ENCODE data around the gene RNU5B-1. TPM values are rescaled to one million over a fixed set of nuclear protein-coding genes. Genes with fewer than 3 reads are reported as not detected.
"Not testable (repeated sequence)": the region's sequence is repeated elsewhere in the genome, so short reads cannot be mapped to it uniquely, and the experiment has no call there.

The RNU5B-1 gene
- total RNA-seq, 1 experiment from 2014 or later: not detected

DNA sequence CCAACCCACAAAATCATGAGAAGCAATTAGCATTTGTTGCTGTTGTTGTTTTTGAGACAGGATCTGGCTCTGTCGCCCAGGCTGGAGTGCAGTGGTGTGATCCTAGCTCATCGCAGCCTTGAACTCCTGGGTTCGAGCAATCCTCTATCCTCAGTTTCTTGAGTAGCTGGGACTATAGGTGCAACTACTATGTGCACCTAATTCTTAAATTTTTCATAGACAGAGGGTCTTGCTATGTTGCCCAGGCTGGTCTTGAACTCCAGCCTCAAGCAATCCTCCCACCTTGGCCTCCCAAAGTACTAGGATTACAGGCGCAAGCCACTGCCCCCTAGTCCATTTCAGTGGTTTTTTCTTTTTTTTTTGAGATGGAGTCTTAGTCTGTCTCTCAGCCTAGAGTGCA, 36.1 kb upstream of the RNU5B-1 start:
- Histone ChIP-seq H3K27ac (ENCODE audit: low read depth, low read length, poor library complexity, severe bottlenecking) (no peak overlapping the region), H3K4me1 (ENCODE audit: insufficient read depth, low read length, poor library complexity, severe bottlenecking) (no peaks in the 10 kb centered on the region), H3K27me3 (replicated peaks; ENCODE audit: insufficient read depth, low read depth, low read length, poor library complexity) (no peaks in the 10 kb centered on the region), H3K36me3 (ENCODE audit: insufficient read depth, low read length, poor library complexity, severe bottlenecking) (no peaks in the 10 kb centered on the region), H3K4me3 (ENCODE audit: low read depth, low read length, poor library complexity, severe bottlenecking) (no peak overlapping the region), H3K9me3 (ENCODE audit: low read depth, low read length, poor library complexity, severe bottlenecking) (no peaks in the 10 kb centered on the region)
- BruUV-seq (replicated peaks): no TSS peak
- ChIA-PET CTCF (no interaction called here), POLR2A (ENCODE audit: low non-redundant PET) (no interaction called here)
- TF ChIP-seq EZH2 (IDR thresholded peaks at IDR 0.05; ENCODE audit: borderline replicate concordance, low read depth, low read length, poor library complexity, severe bottlenecking) (no peak), CTCF (conservative IDR thresholded peaks at IDR 0.05; ENCODE audit: low read depth, low read length) (no peak)
- no peak for DNase-seq (ENCODE audit: low spot score)
- intact Hi-C loops (cut with micrococcal nuclease; ENCODE audit: unreplicated experiment): no loop called here

- ChIA-PET CTCF (interaction anchor here (0.6 to 0.7 kb wide), 3 partner anchors 31 to 89 kb away, joined by 4 to 14 read pairs (median 5); no protein-coding TSS in a partner anchor), POLR2A (ENCODE audit: low non-redundant PET) (interaction anchor here (0.5 to 1.0 kb wide), 2 partner anchors 34 kb away, joined by 4 to 5 read pairs; partner anchors contain the start of gene RNU5B-1)
- H3K4me3 ChIP-seq (ENCODE audit: low read depth, low read length, poor library complexity, severe bottlenecking); H3K36me3 ChIP-seq (ENCODE audit: insufficient read depth, low read length, poor library complexity, severe bottlenecking); H3K9me3 ChIP-seq (ENCODE audit: low read depth, low read length, poor library complexity, severe bottlenecking); H3K27ac ChIP-seq (ENCODE audit: low read depth, low read length, poor library complexity, severe bottlenecking); BruUV-seq (replicated peaks); H3K27me3 ChIP-seq (replicated peaks; ENCODE audit: insufficient read depth, low read depth, low read length, poor library complexity); H3K4me1 ChIP-seq (ENCODE audit: insufficient read depth, low read length, poor library complexity, severe bottlenecking): not testable (repeated sequence)
- peak; percentile 77 for DNase-seq (ENCODE audit: low spot score)
- intact Hi-C loops (cut with micrococcal nuclease; ENCODE audit: unreplicated experiment): loop anchor here (1.0 kb wide), 1 partner anchor 82 kb away; no protein-coding TSS in a partner anchor
- TF ChIP-seq CTCF (conservative IDR thresholded peaks at IDR 0.05; ENCODE audit: low read depth, low read length): peak; percentile 80
Observed at GRCh38 chr15:65270811-65271545, 33.5 kb upstream of the RNU5B-1 start.

DNA sequence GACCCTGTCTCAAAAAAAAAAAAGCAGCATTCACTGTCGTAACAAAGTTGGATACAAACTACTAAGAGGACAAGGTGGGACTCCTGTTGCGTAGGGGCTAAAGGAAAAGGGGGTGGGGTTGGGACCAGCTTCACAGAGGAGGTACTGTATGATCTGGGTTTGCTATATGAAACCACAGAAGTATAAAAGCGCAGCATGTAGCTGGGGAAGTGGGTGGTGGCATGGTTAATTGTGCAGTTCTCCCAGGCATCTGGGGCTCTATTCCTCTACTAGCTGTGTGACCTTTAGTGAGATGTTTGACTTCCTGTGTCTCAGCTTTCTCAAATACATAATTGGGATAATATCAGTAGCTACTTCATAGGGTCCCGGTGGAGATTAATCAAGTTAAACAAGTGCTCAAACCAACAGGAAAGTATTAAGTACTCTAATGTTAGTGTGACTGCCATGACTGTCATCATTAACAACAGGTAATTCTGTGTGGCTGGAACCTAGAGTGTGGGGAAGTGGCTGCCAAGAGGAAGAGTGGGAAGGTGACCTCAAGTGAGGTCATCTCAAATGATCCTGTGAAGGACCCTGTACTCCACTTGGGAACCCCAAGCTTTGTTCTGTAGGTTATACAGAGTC, 29.3 kb upstream of the RNU5B-1 start:
- Histone ChIP-seq H3K36me3 (ENCODE audit: insufficient read depth, low read length, poor library complexity, severe bottlenecking) (no peaks in the 10 kb centered on the region), H3K4me3 (ENCODE audit: low read depth, low read length, poor library complexity, severe bottlenecking) (no peak overlapping the region), H3K27ac (ENCODE audit: low read depth, low read length, poor library complexity, severe bottlenecking) (no peak overlapping the region), H3K4me1 (ENCODE audit: insufficient read depth, low read length, poor library complexity, severe bottlenecking) (peaks cover 7% of the 10 kb centered on the region), H3K27me3 (replicated peaks; ENCODE audit: insufficient read depth, low read depth, low read length, poor library complexity) (no peaks in the 10 kb centered on the region), H3K9me3 (ENCODE audit: low read depth, low read length, poor library complexity, severe bottlenecking) (no peaks in the 10 kb centered on the region)
- TF ChIP-seq CTCF (conservative IDR thresholded peaks at IDR 0.05; ENCODE audit: low read depth, low read length): no peak
- TF ChIP-seq EZH2 (IDR thresholded peaks at IDR 0.05; ENCODE audit: borderline replicate concordance, low read depth, low read length, poor library complexity, severe bottlenecking): no peak
- POLR2A ChIA-PET (ENCODE audit: low non-redundant PET): no interaction called here
- intact Hi-C loops (cut with micrococcal nuclease; ENCODE audit: unreplicated experiment): no loop called here
- peak; percentile 42 for DNase-seq (ENCODE audit: low spot score)
- CTCF ChIA-PET: interaction anchor here (0.6 kb wide), 1 partner anchor 11 kb away, joined by 8 read pairs; the partner anchor contains the start of gene PARP16
- BruUV-seq (replicated peaks): no TSS peak
